ENCODE data around the gene PRR12.
A peak's percentile ranks its signal among the peaks of the same experiment; 100 is the strongest.

Gene PRR12

DNA sequence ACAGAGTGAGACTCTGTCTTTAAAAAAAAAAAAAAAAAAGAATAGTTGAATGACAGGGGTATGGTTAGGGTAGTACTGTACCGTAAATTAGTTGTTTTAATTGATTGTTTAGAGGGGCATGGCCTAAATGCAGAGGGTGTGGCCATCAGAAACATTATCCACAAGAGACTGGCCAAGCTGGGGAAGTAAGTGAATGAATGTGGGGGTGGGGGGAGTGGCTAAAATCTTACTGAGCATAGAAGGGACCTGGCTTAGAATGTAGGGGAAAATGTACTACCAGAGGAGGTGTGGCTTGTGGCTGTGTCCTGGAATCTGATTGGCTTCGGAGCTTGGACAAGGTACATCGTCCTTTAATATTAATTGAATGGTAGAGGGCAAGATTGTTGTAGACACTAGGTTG lies 78.5 kb downstream of the PRR12 start:
- no peak for DNase-seq

DNA sequence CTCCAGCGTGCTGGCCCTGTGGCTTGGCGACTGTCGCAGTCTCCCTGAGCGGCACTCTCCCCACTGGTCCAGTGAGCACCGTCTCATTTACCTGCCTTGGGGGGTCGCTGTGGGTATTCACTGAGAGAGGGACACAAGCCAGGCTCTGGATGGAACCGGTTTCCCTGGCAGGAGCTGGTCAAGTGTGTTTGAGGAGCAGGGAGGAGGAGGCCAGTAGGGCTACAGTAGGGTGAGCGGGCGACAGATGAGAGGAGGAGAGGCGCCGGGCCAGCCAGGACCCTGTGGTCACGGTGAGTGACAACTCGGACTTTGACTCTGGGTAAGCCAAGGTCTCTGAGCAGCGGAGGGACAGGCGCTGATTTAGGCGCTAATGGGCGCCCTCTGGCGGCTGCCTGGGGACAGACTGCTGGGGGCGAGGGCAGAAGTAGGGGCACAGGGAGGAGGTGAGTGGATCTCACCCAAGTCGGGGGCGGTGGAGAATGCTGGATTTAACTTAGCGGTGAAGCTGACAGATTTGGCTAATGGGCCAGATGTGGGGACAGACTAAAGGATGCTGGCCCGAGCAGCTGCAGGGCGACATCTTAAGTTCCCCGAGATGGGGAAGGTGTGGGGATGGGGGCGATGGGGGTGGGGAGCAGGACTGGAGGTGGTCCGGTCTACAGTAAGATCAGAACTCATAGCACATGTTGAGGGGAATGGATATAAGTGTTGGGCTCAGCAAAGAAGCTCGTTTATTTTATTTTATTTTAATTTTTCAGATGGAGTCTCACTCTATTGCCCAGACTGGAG lies 81.3 kb downstream of the PRR12 start:
- DNase-seq, result peak; percentile 56

All from MV-4-11 (cell line).